ENCODE measurements around the gene TMEM184B. TPM values are rescaled to one million over a fixed set of nuclear protein-coding genes. Genes with fewer than 3 reads are reported as not detected.

The TMEM184B gene
- total and polyA plus RNA-seq, 2 of the 8 experiments (the other 6 are each of a cell fraction or from before 2014, with no cell fraction given) = 41.6 to 81.0 TPM

- TF ChIP-seq BRCA1 (IDR thresholded peaks at IDR 0.05; ENCODE audit: low read depth, low read length) (no peak), CREB1 (IDR thresholded peaks at IDR 0.05) (no peak), KDM1A (IDR thresholded peaks at IDR 0.05; ENCODE audit: borderline replicate concordance, low read length) (no peak)
Measured at GRCh38 chr22:38310518-38311322, 37.9 kb upstream of the TMEM184B start (continued).
